ENCODE data around the gene PCDHB3. TPM values are rescaled to one million over a fixed set of nuclear protein-coding genes. Genes with fewer than 3 reads are reported as not detected.

PCDHB3 gene
- total and polyA plus RNA-seq, 2 experiments from 2014 or later, result 0.76 to 4.1 TPM

- H3K27me3 ChIP-seq, result no peaks in the 10 kb centered on the region
- H3K4me3 ChIP-seq, result no peak overlapping the region
- H3K4me2 ChIP-seq, result no peak overlapping the region
- WGBS (ENCODE audit: low lambda C conversion rate, missing lambda C conversion rate), result 98% methylated on average over 17 of the region's 17 CpGs
- H3K27ac ChIP-seq, result no peak overlapping the region
- H3K9me3 ChIP-seq (ENCODE audit: low read depth), result no peaks in the 10 kb centered on the region
- H3K4me1 ChIP-seq (ENCODE audit: insufficient read depth), result no peaks in the 10 kb centered on the region
- H3K36me3 ChIP-seq (replicated peaks; ENCODE audit: insufficient read depth, low read depth), result no peaks in the 10 kb centered on the region
- no peak for DNase-seq (ENCODE audit: low spot score)
- no peak for TF ChIP-seq CTCF (IDR thresholded peaks at IDR 0.05; ENCODE audit: poor library complexity)
- no peak for TF ChIP-seq EZH2phosphoT487 (IDR thresholded peaks at IDR 0.05; ENCODE audit: low read depth, severe bottlenecking, unreplicated experiment)
- TF ChIP-seq EZH2 (IDR thresholded peaks at IDR 0.05; ENCODE audit: borderline replicate concordance), result no peak
- no peaks in the 10 kb centered on the region for H3K9me2 ChIP-seq (replicated peaks; ENCODE audit: insufficient read depth)
- H4K20me1 ChIP-seq (ENCODE audit: insufficient read depth, poor library complexity, severe bottlenecking), result no peaks in the 10 kb centered on the region
- no peak overlapping the region for H2AFZ ChIP-seq
- H3K79me2 ChIP-seq, result no peaks in the 10 kb centered on the region
These were observed 22.4 kb upstream of the PCDHB3 start for GRCh38 chr5:141077826-141078225.

DNA sequence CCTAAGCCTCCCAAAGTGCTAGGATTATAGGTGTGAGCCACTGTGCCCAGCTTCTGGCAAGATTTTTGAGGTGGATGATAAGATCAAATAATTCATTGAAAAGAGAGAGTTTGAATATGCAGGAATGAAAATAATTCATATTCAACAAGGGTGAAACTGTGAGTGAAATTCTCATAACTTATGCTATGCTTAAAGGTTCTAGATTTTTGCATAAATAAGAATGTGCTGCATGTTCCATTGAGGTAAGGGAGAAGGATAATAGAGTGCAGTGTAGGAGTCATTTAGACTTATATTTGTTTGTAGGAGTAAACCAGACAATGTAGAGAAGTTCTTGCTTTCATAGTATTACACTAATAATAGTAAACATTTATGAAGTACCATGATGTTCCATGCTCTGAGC, 18.0 kb upstream of the PCDHB3 start:
- H3K9me2 ChIP-seq (replicated peaks; ENCODE audit: insufficient read depth), result no peaks in the 10 kb centered on the region
- H3K36me3 ChIP-seq (replicated peaks; ENCODE audit: insufficient read depth, low read depth), result no peaks in the 10 kb centered on the region
- no peak overlapping the region for H2AFZ ChIP-seq
- H3K79me2 ChIP-seq, result no peaks in the 10 kb centered on the region
- TF ChIP-seq CTCF (IDR thresholded peaks at IDR 0.05; ENCODE audit: poor library complexity) (no peak), EZH2phosphoT487 (IDR thresholded peaks at IDR 0.05; ENCODE audit: low read depth, severe bottlenecking, unreplicated experiment) (no peak)
- H3K4me1 ChIP-seq (ENCODE audit: insufficient read depth), result no peaks in the 10 kb centered on the region
- H3K27ac ChIP-seq, result no peak overlapping the region
- no peaks in the 10 kb centered on the region for H3K9me3 ChIP-seq (ENCODE audit: low read depth)
- no peak for DNase-seq (ENCODE audit: low spot score)
- H4K20me1 ChIP-seq (ENCODE audit: insufficient read depth, poor library complexity, severe bottlenecking), result no peaks in the 10 kb centered on the region
- H3K27me3 ChIP-seq, result no peaks in the 10 kb centered on the region
- no peak overlapping the region for H3K4me3 ChIP-seq
- no peak overlapping the region for H3K4me2 ChIP-seq

- TF ChIP-seq CTCF (IDR thresholded peaks at IDR 0.05; ENCODE audit: poor library complexity) (peak; percentile 64), EZH2phosphoT487 (IDR thresholded peaks at IDR 0.05; ENCODE audit: low read depth, severe bottlenecking, unreplicated experiment) (no peak), EZH2 (IDR thresholded peaks at IDR 0.05; ENCODE audit: borderline replicate concordance) (no peak)
- Histone ChIP-seq H3K9me2 (replicated peaks; ENCODE audit: insufficient read depth) (no peaks in the 10 kb centered on the region), H3K9me3 (ENCODE audit: low read depth) (no peaks in the 10 kb centered on the region), H3K4me3 (peak overlapping the region; percentile 31), H3K4me2 (peak overlapping the region; percentile 71), H3K36me3 (replicated peaks; ENCODE audit: insufficient read depth, low read depth) (no peaks in the 10 kb centered on the region), H4K20me1 (ENCODE audit: insufficient read depth, poor library complexity, severe bottlenecking) (no peaks in the 10 kb centered on the region), H3K79me2 (no peaks in the 10 kb centered on the region), H3K27me3 (no peaks in the 10 kb centered on the region), H3K4me1 (ENCODE audit: insufficient read depth) (no peaks in the 10 kb centered on the region), H2AFZ (peak overlapping the region; percentile 73), H3K27ac (peak overlapping the region; percentile 89)
- peak; percentile 74 for DNase-seq (ENCODE audit: low spot score)
- WGBS (ENCODE audit: low lambda C conversion rate, missing lambda C conversion rate), result 36% methylated on average over 21 of the region's 21 CpGs
These were observed 15.7 kb upstream of the PCDHB3 start for GRCh38 chr5:141084487-141084989.

All from hepatocyte (in vitro differentiated cells).